Vagina (tissue), 2 donors: ENCODE results near the gene RBM33. TPM values are rescaled to one million over a fixed set of nuclear protein-coding genes. Genes with fewer than 3 reads are reported as not detected.

ENCODE experiments used
- DNase-seq, 2 donors: peaks; one replicate each; pipeline ENCODE4 v3.0.0-alpha.2; 2017; ENCODE audit errors: extremely low spot score in 2 of 2
- H3K27ac ChIP-seq: fragments of 200-600 bp; sonication (generic); one replicate; pipeline ENCODE4 v1.5.1; 2019
- H3K27me3 ChIP-seq: fragments of 200-600 bp; sonication (generic); one replicate; pipeline ENCODE4 v1.5.1; 2019
- H3K36me3 ChIP-seq, 2 donors: fragments of 200-600 bp; sonication (generic); one replicate each; pipeline ENCODE4 v1.5.1; 2017 to 2019
- H3K4me1 ChIP-seq: fragments of 200-600 bp; sonication (generic); one replicate; pipeline ENCODE4 v1.5.1; 2019
- H3K4me3 ChIP-seq, 2 donors: fragments of 200-600 bp; sonication (generic); 1 replicate in 1 of 2; 2 replicates in 1 of 2; pipeline ENCODE4 v1.5.1; 2016 to 2019
- H3K9me3 ChIP-seq: fragments of 200-600 bp; sonication (generic); one replicate; pipeline ENCODE4 v1.5.1; 2019
- POLR2A ChIP-seq, 2 donors: fragments of 450-650 bp; IDR thresholded peaks; one replicate each; pipeline ENCODE4 v1.6.1; 2017; ENCODE audit warnings: antibody characterized with exemption in 2 of 2, mild to moderate bottlenecking in 2 of 2, moderate library complexity in 2 of 2
- POLR2AphosphoS5 ChIP-seq, 2 donors: sonication (generic); formaldehyde crosslinking; IDR thresholded peaks; one replicate each; pipeline ENCODE4 v1.9.0; 2017; ENCODE audit warnings: antibody characterized with exemption in 2 of 2, mild to moderate bottlenecking in 2 of 2, low read depth in 1 of 2; ENCODE audit not compliant: insufficient read depth in 1 of 2
- intact Hi-C: fragments of 100-400 bp; cut with DNase I; formaldehyde crosslinking; loops from one replicate; pipeline ENCODE4 v1.15.1; 2023
- total RNA-seq: library from RNA; depleted of rRNA; stranded (reverse); fragments of >200 nt; gene quantifications from one replicate; pipeline ENCODE4 v1.2.3, GENCODE V29; 2016
- TF ChIP-seq, protein P1 (sequence below), 3 experiments: fragments of 450-650 bp in 2 of 3; fragments of 200-600 bp in 1 of 3; sonication (generic) in 1 of 3; IDR thresholded peaks; one replicate each; pipeline ENCODE4 v1.5.1; 2017 to 2019; ENCODE audit warnings: antibody characterized with exemption in 3 of 3, mild to moderate bottlenecking in 2 of 3, moderate library complexity in 2 of 3

RBM33 gene
- total RNA-seq, 1 donor from 2014 or later, result 63.8 TPM

DNA sequence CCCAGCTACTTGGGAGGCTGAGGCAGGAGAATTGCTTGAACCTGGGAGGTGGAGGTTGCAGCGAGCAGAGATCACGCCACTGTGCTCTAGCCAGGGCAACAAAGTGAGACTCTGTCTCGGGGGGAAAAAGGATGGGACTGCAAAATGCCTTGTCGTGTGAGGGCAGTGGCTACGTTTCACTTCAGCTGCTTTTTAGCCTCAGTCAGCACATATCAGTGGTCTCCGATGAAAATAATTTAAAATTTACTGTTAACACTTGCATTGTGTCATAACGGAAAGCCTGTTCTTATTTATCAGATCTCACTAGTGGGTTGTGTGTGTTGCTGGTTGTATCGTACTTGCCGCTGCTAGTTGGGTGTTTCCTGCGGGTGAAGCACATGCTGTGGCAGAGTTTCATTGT is 61.9 kb downstream of the RBM33 start:
- H3K4me3 ChIP-seq, result no peak overlapping the region
- intact Hi-C loops, result no loop called here
- H3K9me3 ChIP-seq, result no peaks in the 10 kb centered on the region
- H3K36me3 ChIP-seq, result peaks cover 0 to 60% of the 10 kb centered on the region in 2 donors
- no peak overlapping the region for H3K27ac ChIP-seq
- TF ChIP-seq, protein P1, sequence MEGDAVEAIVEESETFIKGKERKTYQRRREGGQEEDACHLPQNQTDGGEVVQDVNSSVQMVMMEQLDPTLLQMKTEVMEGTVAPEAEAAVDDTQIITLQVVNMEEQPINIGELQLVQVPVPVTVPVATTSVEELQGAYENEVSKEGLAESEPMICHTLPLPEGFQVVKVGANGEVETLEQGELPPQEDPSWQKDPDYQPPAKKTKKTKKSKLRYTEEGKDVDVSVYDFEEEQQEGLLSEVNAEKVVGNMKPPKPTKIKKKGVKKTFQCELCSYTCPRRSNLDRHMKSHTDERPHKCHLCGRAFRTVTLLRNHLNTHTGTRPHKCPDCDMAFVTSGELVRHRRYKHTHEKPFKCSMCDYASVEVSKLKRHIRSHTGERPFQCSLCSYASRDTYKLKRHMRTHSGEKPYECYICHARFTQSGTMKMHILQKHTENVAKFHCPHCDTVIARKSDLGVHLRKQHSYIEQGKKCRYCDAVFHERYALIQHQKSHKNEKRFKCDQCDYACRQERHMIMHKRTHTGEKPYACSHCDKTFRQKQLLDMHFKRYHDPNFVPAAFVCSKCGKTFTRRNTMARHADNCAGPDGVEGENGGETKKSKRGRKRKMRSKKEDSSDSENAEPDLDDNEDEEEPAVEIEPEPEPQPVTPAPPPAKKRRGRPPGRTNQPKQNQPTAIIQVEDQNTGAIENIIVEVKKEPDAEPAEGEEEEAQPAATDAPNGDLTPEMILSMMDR (IDR thresholded peaks at IDR 0.05), result no peak
- no peak for TF ChIP-seq POLR2AphosphoS5 (IDR thresholded peaks at IDR 0.05; ENCODE audit: insufficient read depth in 1 of 2, low read depth in 1 of 2)
- TF ChIP-seq POLR2A (IDR thresholded peaks at IDR 0.05), result no peak
- no peaks in the 10 kb centered on the region for H3K4me1 ChIP-seq
- H3K27me3 ChIP-seq, result no peaks in the 10 kb centered on the region
- DNase-seq, result no peak

DNA sequence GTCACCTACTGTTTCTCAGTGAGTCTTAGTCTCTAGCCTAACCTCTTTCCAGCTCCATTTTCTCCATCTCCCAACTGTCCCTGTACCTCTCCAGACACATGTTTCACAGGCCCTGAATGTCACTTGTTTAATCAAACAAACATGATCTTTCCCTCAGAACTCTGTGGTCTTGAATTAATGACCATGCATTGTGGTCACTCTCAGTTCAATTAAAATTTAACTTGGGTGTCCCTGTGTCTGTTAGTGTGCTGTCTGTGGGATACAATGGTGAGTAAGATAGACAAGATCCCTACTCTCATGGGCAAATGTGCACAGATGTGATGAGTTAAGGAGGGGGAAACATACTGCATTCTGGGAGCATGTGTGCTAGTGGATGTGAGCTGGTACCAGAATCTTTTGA is 65.0 kb downstream of the RBM33 start:
- intact Hi-C loops, result no loop called here
- Histone ChIP-seq H3K27ac (no peak overlapping the region), H3K4me3 (no peak overlapping the region), H3K36me3 (peaks cover 0 to 53% of the 10 kb centered on the region in 2 donors), H3K27me3 (no peaks in the 10 kb centered on the region), H3K4me1 (peaks cover 7% of the 10 kb centered on the region), H3K9me3 (no peaks in the 10 kb centered on the region)
- no peak for TF ChIP-seq POLR2A (IDR thresholded peaks at IDR 0.05)
- TF ChIP-seq, protein P1 (IDR thresholded peaks at IDR 0.05), result no peak
- TF ChIP-seq POLR2AphosphoS5 (IDR thresholded peaks at IDR 0.05; ENCODE audit: insufficient read depth in 1 of 2, low read depth in 1 of 2), result no peak
- DNase-seq, result no peak

DNA sequence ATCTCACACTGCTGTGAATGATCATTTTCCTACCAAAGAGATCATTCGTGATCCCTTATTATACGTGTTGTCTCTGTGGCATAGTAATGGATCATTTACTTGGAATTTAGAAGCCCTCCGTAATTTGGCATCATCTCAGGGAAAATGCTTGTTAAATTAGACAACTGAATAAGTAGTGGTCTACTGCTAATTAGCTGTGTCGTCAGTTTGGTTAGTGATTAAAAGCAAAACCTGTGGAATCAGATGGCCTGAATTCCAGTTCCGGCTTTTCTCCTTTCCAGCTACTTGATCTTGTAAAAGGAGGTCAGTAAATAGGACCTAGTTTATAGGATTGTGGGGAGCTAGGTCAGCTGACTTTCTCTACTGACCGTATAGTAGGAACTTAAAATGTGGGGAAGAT is 65.6 kb downstream of the RBM33 start:
- no peak for TF ChIP-seq POLR2AphosphoS5 (IDR thresholded peaks at IDR 0.05; ENCODE audit: insufficient read depth in 1 of 2, low read depth in 1 of 2)
- TF ChIP-seq, protein P1 (IDR thresholded peaks at IDR 0.05), result no peak
- no peak for DNase-seq
- no peak overlapping the region for H3K27ac ChIP-seq
- peaks cover 0 to 53% of the 10 kb centered on the region in 2 donors for H3K36me3 ChIP-seq
- no peak overlapping the region for H3K4me3 ChIP-seq
- no peaks in the 10 kb centered on the region for H3K27me3 ChIP-seq
- intact Hi-C loops, result no loop called here
- no peaks in the 10 kb centered on the region for H3K9me3 ChIP-seq
- peaks cover 7% of the 10 kb centered on the region for H3K4me1 ChIP-seq

- Histone ChIP-seq H3K4me3 (no peak overlapping the region), H3K4me1 (peaks cover 7% of the 10 kb centered on the region), H3K27ac (no peak overlapping the region), H3K36me3 (peaks cover 0 to 55% of the 10 kb centered on the region in 2 donors), H3K9me3 (no peaks in the 10 kb centered on the region), H3K27me3 (no peaks in the 10 kb centered on the region)
- DNase-seq, result no peak
- no peak for TF ChIP-seq POLR2AphosphoS5 (IDR thresholded peaks at IDR 0.05; ENCODE audit: insufficient read depth in 1 of 2, low read depth in 1 of 2)
- TF ChIP-seq, protein P1 (IDR thresholded peaks at IDR 0.05), result no peak
- no peak for TF ChIP-seq POLR2A (IDR thresholded peaks at IDR 0.05)
- intact Hi-C loops, result no loop called here
Measured at GRCh38 chr7:155710530-155710929, 66.1 kb downstream of the RBM33 start.

- no peak overlapping the region for H3K4me3 ChIP-seq
- peaks cover 0 to 55% of the 10 kb centered on the region in 2 donors for H3K36me3 ChIP-seq
- no peak for TF ChIP-seq POLR2AphosphoS5 (IDR thresholded peaks at IDR 0.05; ENCODE audit: insufficient read depth in 1 of 2, low read depth in 1 of 2)
- no peak for TF ChIP-seq POLR2A (IDR thresholded peaks at IDR 0.05)
- TF ChIP-seq, protein P1 (IDR thresholded peaks at IDR 0.05), result no peak
Measured at GRCh38 chr7:155711081-155711480, 66.6 kb downstream of the RBM33 start.

More at GRCh38 chr7:155711081-155711480, 66.6 kb downstream of the RBM33 start:
- intact Hi-C loops, result no loop called here
- Histone ChIP-seq H3K9me3 (no peaks in the 10 kb centered on the region), H3K27ac (no peak overlapping the region), H3K27me3 (no peaks in the 10 kb centered on the region), H3K4me1 (peaks cover 7% of the 10 kb centered on the region)
- DNase-seq, result no peak
